ENCODE data around the gene ENTREP1. TPM values are rescaled to one million over a fixed set of nuclear protein-coding genes. Genes with fewer than 3 reads are reported as not detected.
"Not testable (repeated sequence)": the region's sequence is repeated elsewhere in the genome, so short reads cannot be mapped to it uniquely, and the experiment has no call there.

The ENTREP1 gene
- total RNA-seq, 1 donor from 2014 or later, result 1.0 TPM

DNA sequence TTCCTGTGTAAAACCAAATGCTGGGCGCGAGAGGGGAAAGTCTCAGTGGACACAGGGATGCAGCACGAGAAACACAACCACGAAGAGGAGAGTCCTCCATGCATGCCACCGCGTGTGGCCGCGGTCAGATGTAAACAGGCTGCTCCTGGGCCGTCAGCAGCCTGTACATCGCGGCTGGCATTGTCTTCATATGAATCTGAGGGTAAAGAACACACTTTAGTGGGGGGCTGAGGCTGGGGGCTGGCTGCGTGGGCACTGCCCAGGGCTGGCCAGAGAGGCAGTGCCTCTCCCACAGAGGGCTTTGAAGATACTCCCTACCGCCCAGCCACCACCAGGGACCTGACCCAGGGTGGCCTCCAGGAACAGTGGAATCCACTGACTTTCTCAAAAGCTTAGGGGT, 106.2 kb downstream of the ENTREP1 start:
- Mint-ChIP-seq H3K4me1 (ENCODE audit: low read depth, unreplicated experiment) (no peaks in the 10 kb centered on the region), H3K27me3 (ENCODE audit: unreplicated experiment) (no peaks in the 10 kb centered on the region), H3K27ac (ENCODE audit: unreplicated experiment) (no peak overlapping the region), H3K36me3 (ENCODE audit: unreplicated experiment) (no peaks in the 10 kb centered on the region), H3K9me3 (ENCODE audit: unreplicated experiment) (no peaks in the 10 kb centered on the region), H3K4me3 (ENCODE audit: unreplicated experiment) (no peak overlapping the region)
- TF ChIP-seq, protein P1, sequence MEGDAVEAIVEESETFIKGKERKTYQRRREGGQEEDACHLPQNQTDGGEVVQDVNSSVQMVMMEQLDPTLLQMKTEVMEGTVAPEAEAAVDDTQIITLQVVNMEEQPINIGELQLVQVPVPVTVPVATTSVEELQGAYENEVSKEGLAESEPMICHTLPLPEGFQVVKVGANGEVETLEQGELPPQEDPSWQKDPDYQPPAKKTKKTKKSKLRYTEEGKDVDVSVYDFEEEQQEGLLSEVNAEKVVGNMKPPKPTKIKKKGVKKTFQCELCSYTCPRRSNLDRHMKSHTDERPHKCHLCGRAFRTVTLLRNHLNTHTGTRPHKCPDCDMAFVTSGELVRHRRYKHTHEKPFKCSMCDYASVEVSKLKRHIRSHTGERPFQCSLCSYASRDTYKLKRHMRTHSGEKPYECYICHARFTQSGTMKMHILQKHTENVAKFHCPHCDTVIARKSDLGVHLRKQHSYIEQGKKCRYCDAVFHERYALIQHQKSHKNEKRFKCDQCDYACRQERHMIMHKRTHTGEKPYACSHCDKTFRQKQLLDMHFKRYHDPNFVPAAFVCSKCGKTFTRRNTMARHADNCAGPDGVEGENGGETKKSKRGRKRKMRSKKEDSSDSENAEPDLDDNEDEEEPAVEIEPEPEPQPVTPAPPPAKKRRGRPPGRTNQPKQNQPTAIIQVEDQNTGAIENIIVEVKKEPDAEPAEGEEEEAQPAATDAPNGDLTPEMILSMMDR (IDR thresholded peaks at IDR 0.05; ENCODE audit: partially characterized antibody, unreplicated experiment), result no peak
- no peak for DNase-seq

DNA sequence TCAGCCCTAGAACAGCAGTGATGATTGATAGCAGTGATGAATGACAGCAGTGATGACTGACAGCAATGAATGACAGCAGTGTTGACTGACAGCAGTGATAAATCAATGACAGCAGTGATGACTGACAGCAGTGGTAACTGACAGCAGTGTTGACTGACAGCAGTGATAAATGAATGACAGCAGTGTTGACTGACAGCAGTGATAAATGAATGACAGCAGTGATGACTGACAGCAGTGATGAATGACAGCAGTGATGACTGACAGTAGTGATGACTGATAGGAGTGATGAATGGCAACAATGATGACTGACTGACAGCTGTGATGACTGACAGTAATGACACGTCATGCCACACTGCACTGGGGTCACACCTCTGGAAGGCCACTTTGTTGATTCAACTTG, 106.8 kb downstream of the ENTREP1 start:
- no peaks in the 10 kb centered on the region for H3K4me1 Mint-ChIP-seq (ENCODE audit: low read depth, unreplicated experiment)
- TF ChIP-seq, protein P1 (IDR thresholded peaks at IDR 0.05; ENCODE audit: partially characterized antibody, unreplicated experiment), result no peak
- H3K27ac Mint-ChIP-seq (ENCODE audit: unreplicated experiment), result no peak overlapping the region
- H3K27me3 Mint-ChIP-seq (ENCODE audit: unreplicated experiment), result no peaks in the 10 kb centered on the region
- no peaks in the 10 kb centered on the region for H3K36me3 Mint-ChIP-seq (ENCODE audit: unreplicated experiment)
- no peak overlapping the region for H3K4me3 Mint-ChIP-seq (ENCODE audit: unreplicated experiment)
- no peaks in the 10 kb centered on the region for H3K9me3 Mint-ChIP-seq (ENCODE audit: unreplicated experiment)
- DNase-seq, result no peak

DNA sequence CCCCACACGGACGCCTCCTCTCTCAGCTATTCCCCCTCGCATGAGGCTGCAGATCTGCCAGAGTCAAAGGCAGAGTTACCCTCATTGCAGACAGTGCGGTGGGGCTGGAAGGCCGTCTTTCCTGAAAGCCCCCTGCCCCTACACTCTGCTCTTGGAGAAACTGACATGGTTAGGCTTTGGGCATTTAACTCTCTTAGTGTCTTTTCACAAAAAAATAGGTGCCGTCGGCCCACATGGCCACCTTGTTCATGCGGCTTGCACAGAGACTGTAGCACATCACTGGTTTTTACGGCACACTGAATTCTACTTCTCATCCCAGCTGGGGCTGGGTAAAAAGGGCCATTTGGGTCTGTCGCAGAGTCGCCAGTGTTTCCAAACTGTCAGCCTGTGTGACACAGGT, 107.6 kb downstream of the ENTREP1 start:
- TF ChIP-seq, protein P1 (IDR thresholded peaks at IDR 0.05; ENCODE audit: partially characterized antibody, unreplicated experiment), result no peak
- H3K27me3 Mint-ChIP-seq (ENCODE audit: unreplicated experiment), result no peaks in the 10 kb centered on the region
- DNase-seq, result no peak
- H3K27ac Mint-ChIP-seq (ENCODE audit: unreplicated experiment), result no peak overlapping the region
- no peaks in the 10 kb centered on the region for H3K36me3 Mint-ChIP-seq (ENCODE audit: unreplicated experiment)
- no peaks in the 10 kb centered on the region for H3K9me3 Mint-ChIP-seq (ENCODE audit: unreplicated experiment)
- H3K4me3 Mint-ChIP-seq (ENCODE audit: unreplicated experiment), result no peak overlapping the region
- H3K4me1 Mint-ChIP-seq (ENCODE audit: low read depth, unreplicated experiment), result no peaks in the 10 kb centered on the region

DNA sequence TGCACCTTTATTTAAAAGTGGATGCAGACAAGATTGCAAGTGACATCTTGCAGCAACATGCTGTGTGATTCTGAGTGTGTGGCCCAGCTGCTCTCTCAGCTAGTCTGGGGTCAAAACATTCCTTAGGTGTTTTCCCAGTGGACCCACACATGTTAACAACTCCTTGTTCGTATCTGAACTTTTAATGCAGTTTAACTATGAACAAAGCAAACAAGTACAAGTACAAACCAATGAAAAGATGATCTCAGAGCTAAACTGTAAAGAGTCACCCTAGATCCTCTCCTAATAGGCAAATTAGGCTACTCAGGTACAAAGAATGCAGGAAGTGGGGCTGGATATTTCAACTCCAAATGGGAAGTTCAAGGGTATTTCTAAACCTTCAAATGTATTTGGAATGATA, 108.4 kb downstream of the ENTREP1 start:
- Mint-ChIP-seq H3K9me3 (ENCODE audit: unreplicated experiment) (no peaks in the 10 kb centered on the region), H3K27ac (ENCODE audit: unreplicated experiment) (no peak overlapping the region), H3K4me1 (ENCODE audit: low read depth, unreplicated experiment) (no peaks in the 10 kb centered on the region), H3K36me3 (ENCODE audit: unreplicated experiment) (no peaks in the 10 kb centered on the region), H3K4me3 (ENCODE audit: unreplicated experiment) (no peak overlapping the region), H3K27me3 (ENCODE audit: unreplicated experiment) (no peaks in the 10 kb centered on the region)
- TF ChIP-seq, protein P1 (IDR thresholded peaks at IDR 0.05; ENCODE audit: partially characterized antibody, unreplicated experiment), result no peak
- DNase-seq, result no peak

DNA sequence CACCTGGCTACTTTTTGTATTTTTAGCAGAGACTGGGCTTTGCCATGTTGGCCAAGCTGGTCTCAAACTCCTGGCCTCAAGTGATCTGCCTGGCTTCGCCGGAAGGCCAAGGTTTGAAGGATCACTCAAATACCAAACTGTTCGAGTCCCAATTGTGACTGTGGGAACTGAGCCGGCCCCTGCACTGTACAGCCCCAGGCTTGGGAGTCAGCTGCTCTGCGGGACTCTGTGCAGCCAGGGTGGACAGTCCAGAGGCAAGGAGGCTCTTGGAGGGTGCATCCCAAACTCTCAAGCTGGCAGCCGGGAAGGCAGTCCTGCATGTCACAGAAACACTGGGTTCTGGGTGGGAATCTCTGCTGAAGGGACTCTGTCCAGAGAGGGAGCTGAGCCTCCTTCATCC, 109.0 kb downstream of the ENTREP1 start:
- Mint-ChIP-seq H3K4me1 (ENCODE audit: low read depth, unreplicated experiment) (no peaks in the 10 kb centered on the region), H3K9me3 (ENCODE audit: unreplicated experiment) (no peaks in the 10 kb centered on the region), H3K27me3 (ENCODE audit: unreplicated experiment) (no peaks in the 10 kb centered on the region), H3K27ac (ENCODE audit: unreplicated experiment) (no peak overlapping the region), H3K4me3 (ENCODE audit: unreplicated experiment) (no peak overlapping the region), H3K36me3 (ENCODE audit: unreplicated experiment) (no peaks in the 10 kb centered on the region)
- no peak for DNase-seq
- TF ChIP-seq, protein P1 (IDR thresholded peaks at IDR 0.05; ENCODE audit: partially characterized antibody, unreplicated experiment), result no peak

DNA sequence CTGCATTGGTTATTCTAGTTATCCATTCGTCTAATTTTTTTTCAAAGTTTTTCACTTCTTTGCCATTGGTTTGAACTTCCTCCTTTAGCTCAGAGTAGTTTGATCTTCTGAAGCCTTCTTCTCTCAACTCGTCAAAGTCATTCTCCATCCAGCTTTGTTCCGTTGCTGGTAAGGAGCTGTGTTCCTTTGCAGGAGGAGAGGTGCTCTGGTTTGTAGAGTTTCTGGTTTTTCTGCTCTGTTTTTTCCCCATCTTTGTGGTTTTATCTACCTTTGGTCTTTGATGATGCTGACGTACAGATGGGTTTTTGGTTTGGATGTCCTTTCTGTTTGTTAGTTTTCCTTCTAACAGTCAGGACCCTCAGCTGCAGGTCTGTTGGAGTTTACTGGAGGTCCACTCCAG, 114.6 kb downstream of the ENTREP1 start:
- not testable (repeated sequence) for H3K27me3 Mint-ChIP-seq (ENCODE audit: unreplicated experiment); H3K27ac Mint-ChIP-seq (ENCODE audit: unreplicated experiment); DNase-seq; H3K9me3 Mint-ChIP-seq (ENCODE audit: unreplicated experiment); H3K4me3 Mint-ChIP-seq (ENCODE audit: unreplicated experiment)
- Mint-ChIP-seq H3K36me3 (ENCODE audit: unreplicated experiment) (peaks cover 11% of the 10 kb centered on the region), H3K4me1 (ENCODE audit: low read depth, unreplicated experiment) (peaks cover 10% of the 10 kb centered on the region)

DNA sequence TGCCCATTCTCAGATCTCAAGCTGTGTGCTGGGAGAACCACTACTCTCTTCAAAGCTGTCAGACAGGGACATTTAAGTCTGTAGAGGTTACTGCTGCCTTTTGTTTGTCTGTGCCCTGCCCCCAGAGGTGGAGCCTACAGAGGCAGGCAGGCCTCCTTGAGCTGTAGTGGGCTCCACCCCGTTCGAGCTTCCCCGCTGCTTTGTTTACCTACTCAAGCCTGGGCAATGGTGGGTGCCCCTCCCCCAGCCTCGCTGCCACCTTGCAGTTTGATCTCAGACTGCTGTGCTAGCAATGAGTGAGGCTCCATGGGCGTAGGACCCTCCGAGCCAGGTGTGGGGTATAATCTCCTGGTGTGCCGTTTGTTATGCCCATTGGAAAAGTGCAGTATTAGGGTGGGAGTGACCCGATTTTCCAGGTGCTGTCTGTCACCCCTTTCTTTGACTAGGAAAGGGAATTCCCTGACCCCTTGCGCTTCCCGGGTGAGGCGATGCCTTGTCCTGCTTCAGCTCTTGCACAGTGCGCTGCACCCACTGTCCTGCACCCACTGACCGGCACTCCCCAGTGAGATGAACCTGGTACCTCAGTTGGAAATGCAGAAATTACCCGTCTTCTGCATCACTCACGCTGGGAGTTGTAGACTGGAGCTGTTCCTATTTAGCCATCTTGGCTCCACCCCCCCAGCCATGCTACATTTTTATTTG, 115.4 kb downstream of the ENTREP1 start:
- H3K27me3 Mint-ChIP-seq (ENCODE audit: unreplicated experiment); H3K27ac Mint-ChIP-seq (ENCODE audit: unreplicated experiment); H3K4me3 Mint-ChIP-seq (ENCODE audit: unreplicated experiment); H3K9me3 Mint-ChIP-seq (ENCODE audit: unreplicated experiment); DNase-seq: not testable (repeated sequence)
- Mint-ChIP-seq H3K36me3 (ENCODE audit: unreplicated experiment) (peaks cover 11% of the 10 kb centered on the region), H3K4me1 (ENCODE audit: low read depth, unreplicated experiment) (peaks cover 16% of the 10 kb centered on the region)
